H1 (cell line): ENCODE measurements around the gene CERCAM. TPM values are rescaled to one million over a fixed set of nuclear protein-coding genes. Genes with fewer than 3 reads are reported as not detected.

Experiments used
- CTCF ChIA-PET: fragments of 300-600 bp; sonication (Branson Sonifier 250); formaldehyde crosslinking; loops from one replicate; lab custom pipeline; 2021; ENCODE audit not compliant: partially characterized antibody; lab: Charles Lee
- POLR2A ChIA-PET: fragments of 300-600 bp; sonication (Branson Sonifier 250); formaldehyde crosslinking; loops from one replicate; lab custom pipeline; 2021; ENCODE audit warnings: inconsistent platforms; ENCODE audit not compliant: partially characterized antibody; lab: Charles Lee
- DNase-seq, 2 experiments: peaks; one replicate each; pipeline versions ENCODE4 v3.0.0 to v3.0.0-alpha.2; 2010 to 2022; ENCODE audit warnings: low spot score in 2 of 2, low read depth in 1 of 2, mixed read lengths in 1 of 2
- FAIRE-seq: peaks from 2 replicates; lab custom pipeline; 2011; peaks lifted over from hg19 to GRCh38; lab: Jason Lieb, UNC
- H2AFZ ChIP-seq: 2 replicates; pipeline ENCODE4 v1.8.1; 2012; ENCODE audit warnings: low read length, inconsistent platforms
- H2AK5ac ChIP-seq: 2 replicates; pipeline ENCODE4 v1.6.1; 2013; ENCODE audit warnings: low read depth, low read length
- H2BK120ac ChIP-seq: replicated peaks from 2 replicates; pipeline ENCODE3; 2013; ENCODE audit warnings: low read depth, low read length, inconsistent platforms
- H2BK12ac ChIP-seq: 2 replicates; pipeline ENCODE4 v1.6.1; 2013; ENCODE audit warnings: low read depth, low read length
- H2BK15ac ChIP-seq: 2 replicates; pipeline ENCODE4 v1.6.1; 2013; ENCODE audit warnings: low read length
- H2BK20ac ChIP-seq: 2 replicates; pipeline ENCODE4 v1.6.1; 2013; ENCODE audit warnings: low read length
- H2BK5ac ChIP-seq: 2 replicates; pipeline ENCODE4 v1.6.1; 2013; ENCODE audit warnings: low read depth, low read length
- H3K14ac ChIP-seq: 2 replicates; pipeline ENCODE4 v1.6.1; 2013; ENCODE audit warnings: inconsistent platforms; ENCODE audit not compliant: insufficient read length
- H3K18ac ChIP-seq: 2 replicates; pipeline ENCODE4 v1.6.1; 2013; ENCODE audit warnings: low read length; ENCODE audit errors: extremely low read depth
- H3K23ac ChIP-seq: 2 replicates; pipeline ENCODE4 v1.6.1; 2013; ENCODE audit warnings: inconsistent platforms; ENCODE audit not compliant: insufficient read length
- H3K23me2 ChIP-seq: 2 replicates; pipeline ENCODE4 v1.6.1; 2013; ENCODE audit warnings: low read depth, low read length
- H3K27ac ChIP-seq: 2 replicates; pipeline ENCODE4 v1.6.1; 2011; ENCODE audit warnings: low read depth, low read length, inconsistent platforms
- H3K27me3 ChIP-seq, 4 experiments: replicated peaks in 1 of 4; 1 replicate in 1 of 4; 2 replicates in 3 of 4; pipeline versions ENCODE4 v1.6.1 to v1.8.1; 2011 to 2013; ENCODE audit warnings: low read length in 3 of 4, mild to moderate bottlenecking in 3 of 4, inconsistent platforms in 2 of 4, mixed read lengths in 2 of 4, moderate library complexity in 1 of 4; ENCODE audit not compliant: control insufficient read depth in 3 of 4, insufficient read depth in 3 of 4; ENCODE audit errors: extremely low read depth in 1 of 4
- H3K36me3 ChIP-seq, 4 experiments: 2 replicates each; pipeline versions ENCODE4 v1.6.1 to v1.8.1; 2011 to 2013; ENCODE audit warnings: mild to moderate bottlenecking in 4 of 4, low read length in 3 of 4, moderate library complexity in 2 of 4, control low read depth in 1 of 4, inconsistent platforms in 1 of 4; ENCODE audit not compliant: insufficient read depth in 4 of 4, control insufficient read depth in 2 of 4
- H3K4ac ChIP-seq: replicated peaks from 2 replicates; pipeline ENCODE3; 2013; ENCODE audit warnings: low read length, low read depth, mixed read lengths, inconsistent platforms; ENCODE audit not compliant: insufficient read length
- H3K4me1 ChIP-seq, 4 experiments: replicated peaks in 1 of 4; 1 replicate in 1 of 4; 2 replicates in 3 of 4; pipeline versions ENCODE4 v1.6.1 to v1.8.1; 2011 to 2013; ENCODE audit warnings: low read length in 3 of 4, inconsistent platforms in 2 of 4, mixed read lengths in 1 of 4; ENCODE audit not compliant: insufficient read depth in 4 of 4, control insufficient read depth in 3 of 4
- H3K4me2 ChIP-seq, 2 experiments: 2 replicates each; pipeline versions ENCODE4 v1.6.1 to v1.8.1; 2011 to 2013; ENCODE audit warnings: low read depth in 2 of 2, low read length in 2 of 2, control low read depth in 1 of 2, inconsistent platforms in 1 of 2, mild to moderate bottlenecking in 1 of 2; ENCODE audit not compliant: insufficient read depth in 1 of 2
- H3K4me3 ChIP-seq, 4 experiments: fragments of 200-600, 300-600 bp in 1 of 4; sonication (generic), shearing (Covaris generic), sonication (Bioruptor Twin) in 1 of 4; 2 replicates each; pipeline versions ENCODE4 v1.5.1 to v1.8.1; 2011 to 2016; ENCODE audit warnings: low read length in 4 of 4, low read depth in 3 of 4, control low read depth in 2 of 4, inconsistent platforms in 2 of 4, mild to moderate bottlenecking in 2 of 4, mixed read lengths in 1 of 4, moderate library complexity in 1 of 4; ENCODE audit not compliant: insufficient read depth in 2 of 4; ENCODE audit errors: extremely low read depth in 1 of 4
- H3K56ac ChIP-seq: replicated peaks from 2 replicates; pipeline ENCODE3; 2013; ENCODE audit warnings: low read depth, mild to moderate bottlenecking, mixed read lengths, low read length, inconsistent platforms; ENCODE audit not compliant: insufficient read length
- H3K79me1 ChIP-seq: 2 replicates; pipeline ENCODE4 v1.6.1; 2013; ENCODE audit warnings: low read depth, low read length, control low read depth
- H3K79me2 ChIP-seq, 2 experiments: 2 replicates each; pipeline versions ENCODE4 v1.6.1 to v1.8.1; 2012 to 2013; ENCODE audit warnings: low read length in 2 of 2, mild to moderate bottlenecking in 2 of 2, inconsistent platforms in 1 of 2; ENCODE audit not compliant: insufficient read depth in 2 of 2, control insufficient read depth in 1 of 2
- H3K9ac ChIP-seq, 4 experiments: replicated peaks in 1 of 4; 1 replicate in 1 of 4; 2 replicates in 3 of 4; pipeline versions ENCODE4 v1.6.1 to v1.8.1; 2011 to 2013; ENCODE audit warnings: low read depth in 3 of 4, low read length in 3 of 4, control low read depth in 2 of 4, mild to moderate bottlenecking in 2 of 4, moderate library complexity in 2 of 4, inconsistent platforms in 1 of 4; ENCODE audit errors: extremely low read depth in 1 of 4
- H3K9me3 ChIP-seq, 2 experiments: 2 replicates each; pipeline versions ENCODE4 v1.6.1 to v1.8.1; 2012 to 2013; ENCODE audit warnings: mild to moderate bottlenecking in 2 of 2, moderate library complexity in 2 of 2, control low read depth in 1 of 2, inconsistent platforms in 1 of 2, low read depth in 1 of 2, low read length in 1 of 2, mixed read lengths in 1 of 2; ENCODE audit not compliant: insufficient read depth in 2 of 2
- H4K20me1 ChIP-seq, 2 experiments: replicated peaks in 1 of 2; 2 replicates each; pipeline versions ENCODE3 to v1.8.1; 2011 to 2013; ENCODE audit warnings: inconsistent platforms in 2 of 2, low read length in 2 of 2, mild to moderate bottlenecking in 1 of 2; ENCODE audit not compliant: insufficient read depth in 2 of 2, control insufficient read depth in 1 of 2
- H4K5ac ChIP-seq: 2 replicates; pipeline ENCODE4 v1.6.1; 2013; ENCODE audit warnings: low read length, low read depth, mixed read lengths, inconsistent platforms; ENCODE audit not compliant: insufficient read length
- H4K8ac ChIP-seq: 2 replicates; pipeline ENCODE4 v1.8.0; 2013; ENCODE audit warnings: mild to moderate bottlenecking, moderate library complexity, low read length, inconsistent platforms; ENCODE audit not compliant: insufficient read depth; ENCODE audit errors: extremely low read depth
- H4K91ac ChIP-seq: replicated peaks from 2 replicates; pipeline ENCODE3; 2013; ENCODE audit warnings: low read length, mixed read lengths, inconsistent platforms; ENCODE audit not compliant: insufficient read length
- BRCA1 ChIP-seq: IDR thresholded peaks from 2 replicates; pipeline ENCODE4 v1.6.1; 2012; ENCODE audit warnings: low read depth, low read length, improper control_type of control experiment
- CREB1 ChIP-seq: IDR thresholded peaks from 2 replicates; pipeline ENCODE4 v1.6.1; 2012; ENCODE audit warnings: inconsistent platforms
- EP300 ChIP-seq, 2 experiments: IDR thresholded peaks; 1 replicate in 1 of 2; 2 replicates in 1 of 2; pipeline ENCODE4 v1.6.1; 2011 to 2012; ENCODE audit warnings: low read depth in 2 of 2, low read length in 2 of 2, mild to moderate bottlenecking in 2 of 2, borderline replicate concordance in 1 of 2, inconsistent platforms in 1 of 2, moderate library complexity in 1 of 2
- NRF1 ChIP-seq: IDR thresholded peaks from 2 replicates; pipeline ENCODE4 v1.6.1; 2011; ENCODE audit warnings: mild to moderate bottlenecking, low read depth, low read length, improper control_type of control experiment
- POLR2AphosphoS5 ChIP-seq: IDR thresholded peaks from 2 replicates; pipeline ENCODE4 v1.6.1; 2011; ENCODE audit warnings: low read depth, low read length
- RFX5 ChIP-seq: IDR thresholded peaks from 2 replicates; pipeline ENCODE4 v1.6.1; 2011; ENCODE audit warnings: low read depth, low read length, improper control_type of control experiment, borderline replicate concordance
- RNF2 ChIP-seq: fragments of 200-900, 300-1000 bp; sonication (generic); IDR thresholded peaks from 2 replicates; pipeline ENCODE4 v1.7.1; 2016; ENCODE audit warnings: borderline replicate concordance, low read depth, mild to moderate bottlenecking, antibody characterized with exemption, low read length; ENCODE audit not compliant: poor library complexity, severe bottlenecking; ENCODE audit errors: missing control alignments
- RXRA ChIP-seq: IDR thresholded peaks from 2 replicates; pipeline ENCODE4 v1.6.1; 2011; ENCODE audit warnings: low read depth, mild to moderate bottlenecking, low read length, moderate library complexity; ENCODE audit not compliant: insufficient read depth
- SIN3A ChIP-seq, 2 experiments: IDR thresholded peaks in 1 of 2; conservative IDR thresholded peaks in 1 of 2; 2 replicates each; pipeline ENCODE4 v1.6.1; 2011 to 2012; ENCODE audit warnings: low read length in 2 of 2, improper control_type of control experiment in 1 of 2, low read depth in 1 of 2, mild to moderate bottlenecking in 1 of 2
- SIX5 ChIP-seq: IDR thresholded peaks from 2 replicates; pipeline ENCODE4 v1.6.1; 2011; ENCODE audit warnings: mild to moderate bottlenecking, low read depth, low read length
- SP1 ChIP-seq: IDR thresholded peaks from 2 replicates; pipeline ENCODE4 v1.6.1; 2011; ENCODE audit warnings: low read depth, low read length
- WGBS, 2 experiments: shearing (Covaris generic) in 1 of 2; methylation state at CpG; one replicate each; pipeline versions ENCODE4 v1.1.6 to v1.1.7; 2013 to 2015; ENCODE audit warnings: low lambda C conversion rate in 2 of 2, mixed read lengths in 2 of 2, inconsistent platforms in 1 of 2, low coverage in 1 of 2, missing lambda C conversion rate in 1 of 2; ENCODE audit not compliant: insufficient replicate concordance in 2 of 2, insufficient coverage in 1 of 2, insufficient read length in 1 of 2; ENCODE audit errors: extremely low coverage in 1 of 2, missing lambda C conversion rate in 1 of 2; 5-methylcytosine and 5-hydroxymethylcytosine counted together
- polyA plus RNA-seq, 7 experiments: library from polyadenylated mRNA; depleted of rRNA in 3 of 7; stranded (reverse) in 5 of 7; unstranded in 2 of 7; fragments of >200 nt in 5 of 7; fragments of 200-250 nt in 2 of 7; gene quantifications; 1 replicate in 5 of 7; 2 replicates in 1 of 7; 4 replicates in 1 of 7; pipeline versions ENCODE4 v1.2.1 to v1.2.3, GENCODE V29; 2011 to 2013; ENCODE audit warnings: missing spikeins in 2 of 7, mixed read lengths in 2 of 7
- total RNA-seq: library from RNA; stranded (reverse); fragmentation: NEBNext Ultra II Directional; extraction: Animal tissue kit (Norgen Biotek cat#: 25700); gene quantifications from 2 replicates; pipeline ENCODE4 v1.2.1, GENCODE V29; 2021
- TF ChIP-seq, protein P1 (sequence below): IDR thresholded peaks from 2 replicates; pipeline ENCODE4 v1.6.1; 2011; ENCODE audit warnings: low read depth, mild to moderate bottlenecking, low read length; ENCODE audit not compliant: insufficient read depth

The CERCAM gene
- total and polyA plus RNA-seq, 2 of the 8 experiments (the other 6 are each of a cell fraction or from before 2014, with no cell fraction given) = 3.1 to 5.2 TPM

- H3K18ac ChIP-seq = no peak overlapping the region
- POLR2A ChIA-PET = interaction anchor here (1.4 to 13.1 kb wide), 3 partner anchors 8 to 25 kb away, joined by 3 to 92 read pairs (median 7); no protein-coding TSS in a partner anchor
- no peak overlapping the region for H3K4ac ChIP-seq
- H4K5ac ChIP-seq = no peak overlapping the region
- H3K9ac ChIP-seq = no peak overlapping the region
- no peak overlapping the region for H3K56ac ChIP-seq
- H4K91ac ChIP-seq = no peak overlapping the region
- WGBS, 2 experiments = 91% methylated on average over 10 of the region's 10 CpGs; no CpG with 5 or more reads in 1 of the 2 experiments
- no peak overlapping the region for H3K4me2 ChIP-seq
- no peak overlapping the region for H4K8ac ChIP-seq
- peaks cover 0 to 21% (median 9%) of the 10 kb centered on the region in 4 experiments; a peak in 6 of 8 replicates for H3K36me3 ChIP-seq
- FAIRE-seq (no peak), DNase-seq (no peak)
- H3K79me2 ChIP-seq = no peaks in the 10 kb centered on the region
- peaks cover 15 to 56% (median 48%) of the 10 kb centered on the region in 4 experiments for H3K4me1 ChIP-seq
- no peak overlapping the region for H3K4me3 ChIP-seq
- H2BK20ac ChIP-seq = no peak overlapping the region
- H2BK120ac ChIP-seq = no peak overlapping the region
- H2BK5ac ChIP-seq = no peak overlapping the region
- no peak overlapping the region for H2AK5ac ChIP-seq
- H3K27ac ChIP-seq = no peak overlapping the region
- 0 out of 2 replicates have a peak, but pooled peaks cover 6% of the 10 kb centered on the region for H3K79me1 ChIP-seq
- no peak overlapping the region for H2BK15ac ChIP-seq
- peaks cover 40 to 49% of the 10 kb centered on the region in 2 experiments for H4K20me1 ChIP-seq
- H3K14ac ChIP-seq = no peak overlapping the region
- no peak for TF ChIP-seq EP300 (IDR thresholded peaks at IDR 0.05; ENCODE audit: borderline replicate concordance in 1 of 2, low read depth in 2 of 2, low read length in 2 of 2)
- no peak for TF ChIP-seq SIN3A (conservative IDR thresholded peaks at IDR 0.05 in 1 of 2, IDR thresholded peaks at IDR 0.05 in 1 of 2; ENCODE audit: low read depth in 1 of 2, low read length in 2 of 2)
- no peak for TF ChIP-seq BRCA1
- TF ChIP-seq RXRA = no peak
- TF ChIP-seq NRF1 = no peak
- TF ChIP-seq, protein P1, sequence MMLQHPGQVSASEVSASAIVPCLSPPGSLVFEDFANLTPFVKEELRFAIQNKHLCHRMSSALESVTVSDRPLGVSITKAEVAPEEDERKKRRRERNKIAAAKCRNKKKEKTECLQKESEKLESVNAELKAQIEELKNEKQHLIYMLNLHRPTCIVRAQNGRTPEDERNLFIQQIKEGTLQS = no peak
- no peak for TF ChIP-seq RFX5
- no peak for TF ChIP-seq SIX5
- no peak for TF ChIP-seq CREB1
- no peak for TF ChIP-seq POLR2AphosphoS5
- TF ChIP-seq RNF2 = no peak
- TF ChIP-seq SP1 = no peak
- peaks cover 6% of the 10 kb centered on the region; the same call in 1 of the 2 replicates for H3K23me2 ChIP-seq
- no peaks in the 10 kb centered on the region for H3K9me3 ChIP-seq
- H2AFZ ChIP-seq = no peak overlapping the region
- H3K27me3 ChIP-seq = peaks cover 51 to 99% (median 93%) of the 10 kb centered on the region in 4 experiments
- H2BK12ac ChIP-seq = no peak overlapping the region
- H3K23ac ChIP-seq = no peak overlapping the region
- CTCF ChIA-PET = interaction anchor here (0.6 to 21.9 kb wide), 8 partner anchors 11 to 126 kb away, joined by 3 to 323 read pairs (median 5); partner anchors contain the start of gene URM1
These were observed 32.5 kb upstream of the CERCAM start for GRCh38 chr9:128388150-128388549.
